HG02610 (cell line): Measurements from ENCODE around the gene CLPSL2.

Experiments used
- ATAC-seq: cut with Tn5 transposase; IDR thresholded peaks from one replicate; pipeline ENCODE4 v1.9.1; 2021; ENCODE audit warnings: mild to moderate bottlenecking, moderate library complexity; ENCODE audit not compliant: unreplicated experiment

The CLPSL2 gene

GRCh38 chr6:35746516-35746915, 29.9 kb upstream of the CLPSL2 start:
- ATAC-seq, result no peak

- no peak for ATAC-seq
Observed at GRCh38 chr6:35747877-35748276, 28.5 kb upstream of the CLPSL2 start.

- ATAC-seq, result no peak
Observed at GRCh38 chr6:35750557-35750956, 25.8 kb upstream of the CLPSL2 start.

GRCh38 chr6:35751594-35751993, 24.8 kb upstream of the CLPSL2 start:
- ATAC-seq, result no peak

- ATAC-seq, result no peak
Observed at GRCh38 chr6:35752330-35752729, 24.1 kb upstream of the CLPSL2 start.

- no peak for ATAC-seq
Observed at GRCh38 chr6:35754452-35755277, 21.7 kb upstream of the CLPSL2 start.

- no peak for ATAC-seq
Observed at GRCh38 chr6:35755278-35755924, 21.0 kb upstream of the CLPSL2 start.

GRCh38 chr6:35757456-35758123, 18.8 kb upstream of the CLPSL2 start:
- ATAC-seq, result no peak

- no peak for ATAC-seq
Observed at GRCh38 chr6:35759426-35759825, 17.0 kb upstream of the CLPSL2 start.

GRCh38 chr6:35765739-35766138, 10.7 kb upstream of the CLPSL2 start:
- no peak for ATAC-seq

- ATAC-seq, result no peak
Observed at GRCh38 chr6:35769211-35769610, 7.2 kb upstream of the CLPSL2 start.

- no peak for ATAC-seq
Observed at GRCh38 chr6:35771343-35771627, 5.1 kb upstream of the CLPSL2 start.

- no peak for ATAC-seq
Observed at GRCh38 chr6:35774116-35774794, 2.1 kb upstream of the CLPSL2 start.

- no peak for ATAC-seq
Observed at GRCh38 chr6:35775031-35775430, 1.4 kb upstream of the CLPSL2 start.

GRCh38 chr6:35777356-35778102, 1.1 kb downstream of the CLPSL2 start:
- ATAC-seq, result no peak

- ATAC-seq, result no peak
Observed at GRCh38 chr6:35778437-35778836, 2.0 kb downstream of the CLPSL2 start.

GRCh38 chr6:35780719-35781118, 4.3 kb downstream of the CLPSL2 start, which contains the start of gene CLPSL1:
Gene CLPSL1, plus strand, starts transcription at chr6:35781019. Its CDS starts 92 bp downstream, at chr6:35781111.
- ATAC-seq, result no peak

- ATAC-seq, result no peak
Observed at GRCh38 chr6:35781290-35781689, 4.9 kb downstream of the CLPSL2 start.

- no peak for ATAC-seq
Observed at GRCh38 chr6:35782424-35782823, 6.0 kb downstream of the CLPSL2 start.

- no peak for ATAC-seq
Observed at GRCh38 chr6:35784200-35784599, 7.8 kb downstream of the CLPSL2 start.

GRCh38 chr6:35786272-35786671, 9.9 kb downstream of the CLPSL2 start:
- ATAC-seq, result no peak
